Nephron (organoid): ENCODE results near the gene ALKBH1.
"Not testable (repeated sequence)": the region's sequence is repeated elsewhere in the genome, so short reads cannot be mapped to it uniquely, and the experiment has no call there.

Source experiments
- H3K27ac Mint-ChIP-seq, 3 experiments: 2 replicates each; pipeline ENCODE4 v1.8.0; 2020; ENCODE audit warnings: mixed read lengths in 3 of 3, mild to moderate bottlenecking in 2 of 3, moderate library complexity in 1 of 3
- H3K27me3 Mint-ChIP-seq: 2 replicates; pipeline ENCODE4 v1.8.0; 2021; ENCODE audit warnings: low read depth, mild to moderate bottlenecking, moderate library complexity, mixed read lengths
- H3K36me3 Mint-ChIP-seq: 2 replicates; pipeline ENCODE4 v1.8.0; 2020; ENCODE audit warnings: low read depth, mixed read lengths
- H3K4me1 Mint-ChIP-seq: 2 replicates; pipeline ENCODE4 v1.8.0; 2020; ENCODE audit warnings: mixed read lengths
- H3K4me3 Mint-ChIP-seq, 3 experiments: 2 replicates each; pipeline ENCODE4 v1.8.0; 2020; ENCODE audit warnings: mild to moderate bottlenecking in 3 of 3, mixed read lengths in 3 of 3, moderate library complexity in 2 of 3
- H3K9me3 Mint-ChIP-seq: 2 replicates; pipeline ENCODE4 v1.8.0; 2020; ENCODE audit warnings: mixed read lengths
- TF ChIP-seq, protein P1 (sequence below), 3 experiments: fragments of 200-600 bp; sonication (generic); IDR thresholded peaks; one replicate each; pipeline ENCODE4 v1.5.0; 2021; ENCODE audit warnings: antibody characterized with exemption in 3 of 3; ENCODE audit not compliant: unreplicated experiment in 3 of 3

ALKBH1 gene

GRCh38 chr14:77707724-77708408, at the start of gene ALKBH1, which contains the start of gene SLIRP:
ALKBH1 (minus strand) TSS chr14:77708023; CDS start chr14:77708004, 19 bp downstream.
SLIRP (plus strand) TSS chr14:77708103; CDS start chr14:77708112, 9 bp downstream.
- H3K36me3 Mint-ChIP-seq = peaks cover 20% of the 10 kb centered on the region

DNA sequence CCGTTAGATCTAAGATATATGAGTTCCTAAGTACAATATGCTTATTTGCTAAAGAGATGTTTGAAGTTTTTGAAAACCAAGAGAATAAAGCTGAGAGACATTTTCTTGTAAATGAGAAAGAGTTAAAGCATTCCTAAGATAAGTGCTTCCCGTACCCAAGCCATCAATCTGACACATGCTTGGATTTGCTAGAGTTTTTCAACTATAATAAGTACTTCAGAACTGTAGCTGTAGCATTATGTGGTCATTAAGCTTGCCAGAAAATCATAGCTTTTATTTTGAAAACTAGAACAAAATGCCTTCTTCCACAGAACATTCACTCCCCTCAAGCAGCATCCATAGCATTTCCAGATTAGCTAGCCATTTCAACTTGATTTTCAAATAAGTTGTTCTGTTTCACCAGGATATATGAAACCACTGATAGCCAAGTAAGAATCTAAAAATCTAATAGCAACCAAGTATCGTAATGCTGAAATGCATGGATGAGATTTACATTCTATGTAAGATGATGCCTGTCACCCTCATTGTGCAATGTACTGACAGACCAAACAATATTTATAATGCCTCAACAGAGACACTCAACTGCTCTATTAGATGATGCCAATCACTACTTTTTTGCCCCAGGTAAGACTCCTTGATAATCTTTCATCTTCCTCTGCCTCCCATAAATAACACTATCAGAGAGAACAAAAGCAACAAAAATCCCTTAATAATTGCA, 45.1 kb upstream of the ALKBH1 start:
- H3K9me3 Mint-ChIP-seq = no peaks in the 10 kb centered on the region
- H3K4me3 Mint-ChIP-seq = no peak overlapping the region
- H3K27ac Mint-ChIP-seq = no peak overlapping the region
- no peaks in the 10 kb centered on the region for H3K4me1 Mint-ChIP-seq
- TF ChIP-seq, protein P1, sequence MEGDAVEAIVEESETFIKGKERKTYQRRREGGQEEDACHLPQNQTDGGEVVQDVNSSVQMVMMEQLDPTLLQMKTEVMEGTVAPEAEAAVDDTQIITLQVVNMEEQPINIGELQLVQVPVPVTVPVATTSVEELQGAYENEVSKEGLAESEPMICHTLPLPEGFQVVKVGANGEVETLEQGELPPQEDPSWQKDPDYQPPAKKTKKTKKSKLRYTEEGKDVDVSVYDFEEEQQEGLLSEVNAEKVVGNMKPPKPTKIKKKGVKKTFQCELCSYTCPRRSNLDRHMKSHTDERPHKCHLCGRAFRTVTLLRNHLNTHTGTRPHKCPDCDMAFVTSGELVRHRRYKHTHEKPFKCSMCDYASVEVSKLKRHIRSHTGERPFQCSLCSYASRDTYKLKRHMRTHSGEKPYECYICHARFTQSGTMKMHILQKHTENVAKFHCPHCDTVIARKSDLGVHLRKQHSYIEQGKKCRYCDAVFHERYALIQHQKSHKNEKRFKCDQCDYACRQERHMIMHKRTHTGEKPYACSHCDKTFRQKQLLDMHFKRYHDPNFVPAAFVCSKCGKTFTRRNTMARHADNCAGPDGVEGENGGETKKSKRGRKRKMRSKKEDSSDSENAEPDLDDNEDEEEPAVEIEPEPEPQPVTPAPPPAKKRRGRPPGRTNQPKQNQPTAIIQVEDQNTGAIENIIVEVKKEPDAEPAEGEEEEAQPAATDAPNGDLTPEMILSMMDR (IDR thresholded peaks at IDR 0.05; ENCODE audit: unreplicated experiment in 3 of 3) = no peak
- no peaks in the 10 kb centered on the region for H3K27me3 Mint-ChIP-seq
- H3K36me3 Mint-ChIP-seq = peaks cover 86% of the 10 kb centered on the region

More at GRCh38 chr14:77707724-77708408, at the start of gene ALKBH1, which contains the start of gene SLIRP:
- H3K9me3 Mint-ChIP-seq = no peaks in the 10 kb centered on the region
- peaks cover 41% of the 10 kb centered on the region for H3K4me1 Mint-ChIP-seq
- TF ChIP-seq, protein P1 (IDR thresholded peaks at IDR 0.05; ENCODE audit: unreplicated experiment in 3 of 3) = no peak
- H3K27me3 Mint-ChIP-seq = no peaks in the 10 kb centered on the region
- peak within 1 kb of the TSS; percentile 69 to 84 (median 82) for H3K27ac Mint-ChIP-seq
- peak within 1 kb of the TSS; percentile 90 to 98 (median 95) for H3K4me3 Mint-ChIP-seq

GRCh38 chr14:77752266-77752665, 44.4 kb upstream of the ALKBH1 start:
- no peaks in the 10 kb centered on the region for H3K27me3 Mint-ChIP-seq
- TF ChIP-seq, protein P1 (IDR thresholded peaks at IDR 0.05; ENCODE audit: unreplicated experiment in 3 of 3) = no peak
- H3K4me1 Mint-ChIP-seq = no peaks in the 10 kb centered on the region
- H3K4me3 Mint-ChIP-seq = no peak overlapping the region
- no peaks in the 10 kb centered on the region for H3K9me3 Mint-ChIP-seq
- peaks cover 83% of the 10 kb centered on the region for H3K36me3 Mint-ChIP-seq
- H3K27ac Mint-ChIP-seq = no peak overlapping the region

- H3K36me3 Mint-ChIP-seq = peaks cover 76% of the 10 kb centered on the region
- H3K4me1 Mint-ChIP-seq, H3K27ac Mint-ChIP-seq, H3K4me3 Mint-ChIP-seq, H3K27me3 Mint-ChIP-seq, H3K9me3 Mint-ChIP-seq: not testable (repeated sequence)
These were observed 39.6 kb upstream of the ALKBH1 start for GRCh38 chr14:77747425-77747824.

DNA sequence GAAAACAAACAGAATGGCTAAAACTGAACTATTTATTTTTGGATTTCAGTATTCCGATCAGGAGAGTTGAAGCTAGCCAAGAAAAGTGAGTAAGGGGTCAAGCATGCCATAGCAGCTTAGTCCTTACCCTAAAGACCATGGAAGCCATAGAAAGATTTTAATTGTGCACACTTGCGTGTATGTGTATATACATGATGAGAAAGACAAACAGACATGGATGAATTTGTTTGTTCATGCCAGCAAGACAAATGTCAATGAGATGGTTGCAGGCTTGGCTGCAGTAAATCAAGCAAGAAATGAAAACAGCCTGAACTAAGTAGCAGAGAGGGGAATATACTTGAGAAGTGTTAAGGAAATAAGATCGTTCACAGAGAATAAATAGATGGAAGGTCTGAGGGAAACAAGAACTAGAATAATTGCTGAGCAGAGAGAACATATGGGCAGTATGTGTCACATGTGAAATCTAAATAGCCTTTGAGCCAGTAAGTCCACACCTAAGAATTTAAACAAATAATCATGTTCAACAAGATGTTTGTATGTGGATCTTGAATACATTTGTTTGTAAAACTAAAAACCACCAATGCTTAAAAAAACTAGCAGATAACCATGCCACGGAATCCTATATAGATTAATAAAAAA, 38.4 kb upstream of the ALKBH1 start:
- TF ChIP-seq, protein P1 (IDR thresholded peaks at IDR 0.05; ENCODE audit: unreplicated experiment in 3 of 3) = no peak
- no peak overlapping the region for H3K4me3 Mint-ChIP-seq
- peaks cover 76% of the 10 kb centered on the region for H3K36me3 Mint-ChIP-seq
- H3K27me3 Mint-ChIP-seq = no peaks in the 10 kb centered on the region
- H3K9me3 Mint-ChIP-seq = peaks cover 3% of the 10 kb centered on the region
- no peak overlapping the region for H3K27ac Mint-ChIP-seq
- no peaks in the 10 kb centered on the region for H3K4me1 Mint-ChIP-seq

DNA sequence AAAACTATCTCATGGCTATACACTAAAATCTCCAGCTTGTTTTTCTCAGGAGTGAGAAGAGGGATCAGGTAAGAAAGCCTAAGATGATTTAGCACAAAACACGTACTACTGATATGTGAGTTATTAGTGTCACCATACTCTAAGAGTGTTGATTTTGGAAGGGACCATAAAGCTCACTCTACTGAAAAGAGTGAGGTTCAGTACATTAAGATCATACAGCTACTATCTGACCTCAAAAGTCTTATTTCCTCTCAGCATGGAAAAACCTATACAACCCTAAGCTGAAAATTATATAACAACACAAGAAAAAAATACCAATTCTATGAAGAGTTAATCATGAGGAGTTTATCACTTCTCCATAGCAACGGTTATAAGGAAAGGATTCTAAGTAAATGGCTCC, 33.6 kb upstream of the ALKBH1 start:
- Mint-ChIP-seq H3K27me3 (no peaks in the 10 kb centered on the region), H3K4me1 (no peaks in the 10 kb centered on the region), H3K36me3 (peaks cover 61% of the 10 kb centered on the region), H3K9me3 (peaks cover 3% of the 10 kb centered on the region), H3K4me3 (no peak overlapping the region), H3K27ac (no peak overlapping the region)
- TF ChIP-seq, protein P1 (IDR thresholded peaks at IDR 0.05; ENCODE audit: unreplicated experiment in 3 of 3) = no peak
